HepG2 (cell line): ENCODE data around the gene MMP10. TPM values are rescaled to one million over a fixed set of nuclear protein-coding genes. Genes with fewer than 3 reads are reported as not detected.

ENCODE experiments used
- polyA plus RNA-seq, 8 experiments: library from polyadenylated mRNA; depleted of rRNA in 3 of 8; stranded (reverse) in 7 of 8; unstranded in 1 of 8; fragments of >200 nt; fragmentation: Illumina TruSeq in 4 of 8; extraction: Trizol in 4 of 8; gene quantifications; 2 replicates each; pipeline versions ENCODE4 v1.2.1 to v1.2.3, GENCODE V29; 2011 to 2016; ENCODE audit warnings: low read depth in 4 of 8, missing spikeins in 1 of 8, mixed read lengths in 1 of 8; ENCODE audit not compliant: insufficient read depth in 1 of 8
- total RNA-seq, 5 experiments: library from RNA; depleted of rRNA; stranded (reverse); fragments of >200 nt; fragmentation: Illumina TruSeq; extraction: Trizol; gene quantifications; 2 replicates each; pipeline ENCODE4 v1.2.3, GENCODE V29; 2016; ENCODE audit warnings: low read depth in 1 of 5

The MMP10 gene
- total and polyA plus RNA-seq, 2 of the 13 experiments (the other 11 are each of a cell fraction or from before 2014, with no cell fraction given): 0.03 TPM; not detected in 1

Other genes starting within 250 kb of the MMP10 start
- not detected in 2 replicates for gene MMP7, start 249.9 kb downstream of the MMP10 start, total RNA-seq (2016; rRNA removed; fragmentation: Illumina TruSeq; extraction: Trizol)
- 0.17 and 0.29 TPM in 2 replicates for gene MMP7, start 249.9 kb downstream of the MMP10 start, polyA plus RNA-seq (2011; rRNA removed)
- not detected in 2 replicates for gene MMP20, start 155.3 kb downstream of the MMP10 start, total RNA-seq (2016; rRNA removed; fragmentation: Illumina TruSeq; extraction: Trizol)
- 0.05 and 0.12 TPM in 2 replicates for gene MMP20, start 155.3 kb downstream of the MMP10 start, polyA plus RNA-seq (2011; rRNA removed)
- not detected in 2 replicates for gene MMP27, start 74.9 kb downstream of the MMP10 start, total RNA-seq (2016; rRNA removed; fragmentation: Illumina TruSeq; extraction: Trizol)
- not detected in 2 replicates for gene MMP27, start 74.9 kb downstream of the MMP10 start, polyA plus RNA-seq (2011; rRNA removed)
- gene MMP8, start 55.7 kb downstream of the MMP10 start, total RNA-seq (2016; rRNA removed; fragmentation: Illumina TruSeq; extraction: Trizol): not detected in 2 replicates
- gene MMP8, start 55.7 kb downstream of the MMP10 start, polyA plus RNA-seq (2011; rRNA removed): not detected in 2 replicates
- gene MMP1, start 17.5 kb upstream of the MMP10 start, total RNA-seq (2016; rRNA removed; fragmentation: Illumina TruSeq; extraction: Trizol): 0.09 TPM in 1 of 2 replicates, not detected in the other
- 0.21 and 0.30 TPM in 2 replicates for gene MMP1, start 17.5 kb upstream of the MMP10 start, polyA plus RNA-seq (2011; rRNA removed)
- 0.49 and 1.2 TPM in 2 replicates for gene MMP3, start 63.0 kb upstream of the MMP10 start, total RNA-seq (2016; rRNA removed; fragmentation: Illumina TruSeq; extraction: Trizol)
- 0.94 and 1.5 TPM in 2 replicates for gene MMP3, start 63.0 kb upstream of the MMP10 start, polyA plus RNA-seq (2011; rRNA removed)
- not detected in 2 replicates for gene MMP12, start 94.4 kb upstream of the MMP10 start, total RNA-seq (2016; rRNA removed; fragmentation: Illumina TruSeq; extraction: Trizol)
- not detected in 2 replicates for gene MMP12, start 94.4 kb upstream of the MMP10 start, polyA plus RNA-seq (2011; rRNA removed)
- gene MMP13, start 175.1 kb upstream of the MMP10 start, total RNA-seq (2016; rRNA removed; fragmentation: Illumina TruSeq; extraction: Trizol): not detected in 2 replicates
- 0.04 TPM in 1 of 2 replicates, not detected in the other for gene MMP13, start 175.1 kb upstream of the MMP10 start, polyA plus RNA-seq (2011; rRNA removed)